Endothelial cell of umbilical vein (primary cell): ENCODE results near the gene RAB11FIP3. TPM values are rescaled to one million over a fixed set of nuclear protein-coding genes. Genes with fewer than 3 reads are reported as not detected.

Source experiments
- BruUV-seq: library from RNA; stranded (reverse); fragments of 400-500 nt; replicated peaks from 2 replicates; lab custom pipeline; 2021; lab: Mats Ljungman, UMichigan
- CTCF ChIA-PET: fragments of 300-600, 350-600 bp; sonication (Branson Sonifier 250); formaldehyde crosslinking; loops from one replicate; lab custom pipeline; 2021; ENCODE audit warnings: antibody characterized with exemption, inconsistent platforms; lab: Charles Lee
- POLR2A ChIA-PET: fragments of 300-600, 350-600 bp; sonication (Branson Sonifier 250); formaldehyde crosslinking; loops from one replicate; lab custom pipeline; 2021; ENCODE audit warnings: antibody characterized with exemption, inconsistent platforms; lab: Charles Lee
- DNase-seq: peaks from one replicate; pipeline ENCODE4 v3.0.0-alpha.2; 2011; ENCODE audit warnings: low read depth, low spot score
- FAIRE-seq: peaks from 2 replicates; lab custom pipeline; 2011; peaks lifted over from hg19 to GRCh38; lab: Jason Lieb, UNC
- H2AFZ ChIP-seq: 2 replicates; pipeline ENCODE4 v1.6.0; 2012; ENCODE audit warnings: low read depth, low read length, control low read depth, inconsistent platforms
- H3K27ac ChIP-seq: 2 replicates; pipeline ENCODE4 v1.5.1; 2011; ENCODE audit warnings: low read depth, mild to moderate bottlenecking, control low read depth, low read length, moderate library complexity; ENCODE audit not compliant: insufficient read depth
- H3K27me3 ChIP-seq, 2 experiments: 2 replicates each; pipeline versions ENCODE4 v1.6.0 to v1.6.1; 2011; ENCODE audit warnings: low read length in 2 of 2, mixed read lengths in 1 of 2; ENCODE audit not compliant: control insufficient read depth in 2 of 2, insufficient read depth in 2 of 2
- H3K36me3 ChIP-seq, 2 experiments: 2 replicates in 1 of 2; 3 replicates in 1 of 2; pipeline ENCODE4 v1.5.1; 2011; ENCODE audit warnings: low read length in 2 of 2, mild to moderate bottlenecking in 1 of 2, moderate library complexity in 1 of 2; ENCODE audit not compliant: control insufficient read depth in 2 of 2, insufficient read depth in 2 of 2; ENCODE audit errors: extremely low read depth in 1 of 2
- H3K4me1 ChIP-seq: 3 replicates; pipeline ENCODE4 v1.5.1; 2011; ENCODE audit warnings: mild to moderate bottlenecking, low read length; ENCODE audit not compliant: control insufficient read depth, insufficient read depth; ENCODE audit errors: extremely low read depth
- H3K4me2 ChIP-seq: 2 replicates; pipeline ENCODE4 v1.6.1; 2011; ENCODE audit warnings: low read length, control low read depth, mixed read lengths; ENCODE audit not compliant: insufficient read depth
- H3K4me3 ChIP-seq, 3 experiments: fragments of 200-600 bp in 1 of 3; sonication (generic), shearing (Covaris generic) in 1 of 3; replicated peaks in 1 of 3; 2 replicates each; pipeline ENCODE4 v1.5.1; 2011 to 2016; ENCODE audit warnings: control low read depth in 3 of 3, low read length in 3 of 3, mild to moderate bottlenecking in 2 of 3, inconsistent platforms in 1 of 3, low read depth in 1 of 3, moderate library complexity in 1 of 3; ENCODE audit not compliant: insufficient read depth in 1 of 3
- H3K79me2 ChIP-seq: 2 replicates; pipeline ENCODE4 v1.6.0; 2012; ENCODE audit warnings: low read length, inconsistent platforms; ENCODE audit not compliant: control insufficient read depth, insufficient read depth
- H3K9ac ChIP-seq: replicated peaks from 2 replicates; pipeline ENCODE3; 2011; ENCODE audit warnings: low read length, control low read depth; ENCODE audit not compliant: insufficient read depth; ENCODE audit errors: extremely low read depth
- H3K9me1 ChIP-seq: replicated peaks from 3 replicates; pipeline ENCODE4 v1.6.0; 2011; ENCODE audit warnings: mild to moderate bottlenecking, low read length; ENCODE audit not compliant: control insufficient read depth, insufficient read depth; ENCODE audit errors: extremely low read depth
- H3K9me3 ChIP-seq: replicated peaks from 2 replicates; pipeline ENCODE4 v1.5.1; 2012; ENCODE audit warnings: low read length, inconsistent platforms; ENCODE audit not compliant: control insufficient read depth, insufficient read depth
- H4K20me1 ChIP-seq: replicated peaks from 2 replicates; pipeline ENCODE3; 2011; ENCODE audit warnings: mild to moderate bottlenecking, low read length; ENCODE audit not compliant: control insufficient read depth, insufficient read depth; ENCODE audit errors: extremely low read depth
- MAX ChIP-seq: IDR thresholded peaks from 2 replicates; pipeline ENCODE4 v1.6.1; 2011; ENCODE audit not compliant: insufficient read depth, insufficient read length
- POLR2A ChIP-seq: IDR thresholded peaks from 2 replicates; pipeline ENCODE4 v1.6.1; 2012; ENCODE audit warnings: low read depth, mild to moderate bottlenecking, control low read depth, low read length
- POLR2AphosphoS5 ChIP-seq: IDR thresholded peaks from 2 replicates; pipeline ENCODE4 v1.6.1; 2012; ENCODE audit warnings: low read depth, mild to moderate bottlenecking, control low read depth, low read length, moderate library complexity; ENCODE audit not compliant: insufficient read depth
- dilution Hi-C: fragments of 300-500 bp; cut with MboI; formaldehyde crosslinking; loops from one replicate; pipeline ENCODE4 v1.15.0; 2019; ENCODE audit warnings: low sequenced_read_pairs; ENCODE audit not compliant: extremely low pct_ligation_motif_present
- intact Hi-C: fragments of 100-400 bp; cut with micrococcal nuclease; formaldehyde crosslinking; loops from one replicate; pipeline ENCODE4 v1.10.0; 2022
- polyA plus RNA-seq, 4 experiments: library from polyadenylated mRNA; depleted of rRNA in 3 of 4; stranded (reverse) in 3 of 4; unstranded in 1 of 4; fragments of >200 nt; gene quantifications; 2 replicates each; pipeline versions ENCODE4 v1.2.1 to v1.2.3, GENCODE V29; 2011 to 2012; ENCODE audit warnings: missing spikeins in 1 of 4
- total RNA-seq: library from RNA; stranded (reverse); gene quantifications from 2 replicates; pipeline ENCODE4 v1.2.3, GENCODE V29; 2021

RAB11FIP3 gene
- total and polyA plus RNA-seq, 2 donors (not counting 3 experiments of a cell fraction or from before 2014, with no cell fraction given), result 20.5 to 75.9 TPM

- Histone ChIP-seq H4K20me1 (no peaks in the 10 kb centered on the region), H3K27me3 (no peaks in the 10 kb centered on the region), H3K9ac (peak within 1 kb of the TSS; percentile 80), H3K9me1 (no peaks in the 10 kb centered on the region), H3K79me2 (peaks cover 55% of the 10 kb centered on the region), H3K36me3 (peaks cover 0 to 2% of the 10 kb centered on the region in 2 experiments), H2AFZ (no peak within 1 kb of the TSS), H3K9me3 (no peaks in the 10 kb centered on the region), H3K4me2 (peak within 1 kb of the TSS; percentile 87), H3K27ac (peak within 1 kb of the TSS; percentile 90), H3K4me3 (peak within 1 kb of the TSS; percentile 42 to 81 (median 78)), H3K4me1 (peaks cover 35% of the 10 kb centered on the region)
- intact Hi-C loops (loop anchor here (1.0 to 5.0 kb wide), 3 partner anchors 40 to 130 kb away; partner anchors contain the start of genes NHLRC4, NME4, PIGQ and RAB11FIP3), dilution Hi-C loops (no loop called here)
- no TSS peak for BruUV-seq
- TF ChIP-seq POLR2AphosphoS5, result peak; percentile 63
- TF ChIP-seq POLR2A, result peak; percentile 65
- no peak for TF ChIP-seq MAX
- POLR2A ChIA-PET, result interaction anchor here (0.5 kb wide), 1 partner anchor 11 kb away, joined by 3 read pairs; no protein-coding TSS in a partner anchor
- CTCF ChIA-PET, result interaction anchor here (0.7 to 1.0 kb wide), 3 partner anchors 16 to 41 kb away, joined by 3 read pairs; no protein-coding TSS in a partner anchor
- DNase-seq (peak; percentile 90), FAIRE-seq (peak; percentile 77)
Measured at GRCh38 chr16:527015-527903, 101.8 kb downstream of the RAB11FIP3 start, which contains the start of gene CAPN15. CAPN15 (plus strand) TSS chr16:527712; CDS start chr16:546839, 19,127 bp downstream.
